GM20431 (cell line): ENCODE data around the gene TLR10.

Experiments
- in situ Hi-C: fragments of 300-500 bp; cut with MseI, MboI; formaldehyde crosslinking; loops from one replicate; pipeline ENCODE4 v1.15.0; 2020; ENCODE audit warnings: low sequenced_read_pairs; ENCODE audit not compliant: unreplicated experiment

The TLR10 gene

GRCh38 chr4:38735870-38736269 is 46.9 kb downstream of the TLR10 start:
- in situ Hi-C loops = no loop called here

DNA sequence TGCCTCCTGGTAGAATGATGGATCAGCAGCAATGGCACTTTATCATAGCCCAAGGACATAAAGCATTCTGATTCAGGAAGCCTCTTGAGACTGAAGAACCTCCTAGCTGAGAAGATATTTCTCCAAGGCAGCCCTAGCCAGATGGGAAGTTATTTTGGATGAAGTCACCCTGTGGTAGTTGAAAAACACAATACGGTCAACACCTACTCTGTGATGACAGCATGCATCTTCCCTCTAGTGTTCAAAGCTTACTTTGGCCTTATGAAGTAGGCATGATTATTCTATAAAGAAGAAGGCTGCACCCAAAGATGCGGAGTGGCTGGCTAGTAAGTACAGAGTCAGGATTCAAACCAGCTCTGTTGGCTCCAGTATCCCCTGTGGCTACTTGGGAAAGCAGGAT is 47.9 kb downstream of the TLR10 start:
- in situ Hi-C loops = no loop called here

- in situ Hi-C loops = no loop called here
Observed at GRCh38 chr4:38734446-38734845, 48.3 kb downstream of the TLR10 start.

DNA sequence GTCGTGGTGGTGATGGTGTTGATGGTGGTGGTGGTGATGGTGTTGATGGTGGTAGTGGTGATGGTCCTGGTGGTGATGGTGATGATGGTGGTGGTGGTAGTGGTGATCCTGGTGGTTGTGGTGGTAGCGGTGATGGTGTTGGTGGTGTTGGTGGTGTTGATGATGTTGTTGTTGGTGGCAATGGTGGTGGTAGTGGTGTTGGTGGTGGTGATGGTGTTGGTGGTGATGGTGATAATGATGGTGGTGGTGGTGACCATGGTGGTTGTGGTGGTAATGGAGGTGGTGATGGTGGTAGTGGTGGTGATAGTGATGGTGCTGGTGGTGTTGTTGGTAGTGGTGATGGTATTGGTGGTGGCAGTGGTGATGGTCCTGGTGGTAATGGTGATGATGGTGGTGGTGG is 49.1 kb downstream of the TLR10 start:
- in situ Hi-C loops = no loop called here

DNA sequence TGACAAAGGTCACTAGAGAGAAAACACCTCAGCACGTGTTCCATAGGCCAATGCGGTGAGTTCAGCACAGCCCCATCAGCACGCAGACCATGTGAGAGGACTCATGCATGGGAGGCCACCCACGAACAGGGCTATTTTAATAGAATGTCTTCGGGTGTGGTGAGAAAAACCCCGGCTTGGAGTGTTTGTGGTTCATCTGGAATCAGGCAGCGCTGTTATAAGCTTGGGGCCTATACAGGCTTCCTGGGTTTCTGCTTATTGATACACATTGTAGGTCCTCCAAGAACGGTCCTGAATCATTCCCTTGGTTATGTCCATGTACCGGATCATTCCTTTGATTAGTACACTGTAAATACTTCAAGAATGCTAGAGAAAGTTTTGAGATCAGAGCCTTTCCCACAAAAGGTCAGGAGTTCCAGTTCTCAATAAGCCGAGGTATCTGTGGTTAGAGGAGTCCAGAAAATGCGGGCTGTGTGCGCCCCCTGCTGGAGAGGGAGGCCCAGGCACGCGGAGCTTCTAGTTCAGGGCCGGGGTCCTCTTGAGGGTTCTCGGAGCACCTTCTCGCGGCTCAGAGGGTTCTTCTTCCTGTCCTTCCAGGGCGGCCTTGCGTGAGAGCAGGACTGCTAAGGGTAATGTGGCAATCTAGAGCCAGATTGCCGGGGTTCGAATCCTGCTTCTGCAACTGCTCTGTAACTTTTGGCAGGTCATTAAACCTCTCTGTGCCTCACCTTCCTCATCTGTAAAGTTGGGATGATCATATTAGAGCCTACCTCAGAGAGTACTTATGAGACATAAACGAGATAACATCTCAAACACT is 51.8 kb downstream of the TLR10 start:
- in situ Hi-C loops = no loop called here

GRCh38 chr4:38730493-38730829 is 52.3 kb downstream of the TLR10 start:
- in situ Hi-C loops = no loop called here

DNA sequence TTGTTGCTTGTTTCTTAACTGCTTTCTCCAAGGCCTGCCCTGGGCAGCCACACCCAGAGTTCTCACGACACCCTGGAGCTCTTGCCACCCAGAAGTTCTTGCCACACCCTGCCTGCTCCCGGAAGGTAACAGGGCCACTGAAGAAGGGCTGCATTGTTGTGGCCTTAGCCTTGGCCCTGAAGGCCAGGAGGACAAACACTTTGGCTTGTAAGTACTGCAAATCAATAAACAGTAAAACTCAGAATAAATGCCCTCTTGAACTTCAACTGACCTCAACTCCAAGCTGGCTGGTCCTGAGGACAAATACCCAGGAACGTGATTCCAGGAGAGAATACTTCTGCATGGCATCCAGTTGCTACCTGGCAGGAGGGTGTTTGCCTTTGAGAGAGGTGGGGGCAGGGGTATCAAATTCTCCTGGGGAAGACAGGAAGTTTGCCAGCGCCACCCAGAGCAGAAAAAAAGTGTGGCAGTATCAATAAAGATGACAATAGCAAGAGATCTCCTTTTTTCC is 54.1 kb downstream of the TLR10 start:
- in situ Hi-C loops = no loop called here

DNA sequence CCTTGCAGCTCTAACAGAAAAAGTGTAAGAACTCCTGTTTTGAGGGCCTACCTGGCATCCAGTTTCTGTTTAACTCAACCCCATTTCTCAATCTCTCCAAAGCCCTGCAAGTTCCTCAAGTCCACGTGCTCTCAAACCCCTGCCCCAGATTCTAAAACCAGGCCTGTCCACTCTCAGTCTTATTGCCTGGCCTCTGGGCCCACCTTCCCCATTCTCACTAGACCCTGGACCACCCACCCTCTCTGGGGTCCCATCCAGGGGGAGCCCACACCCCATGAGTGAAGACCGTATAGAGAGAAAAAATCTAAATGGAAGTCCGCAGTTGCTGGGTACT is 58.3 kb downstream of the TLR10 start:
- in situ Hi-C loops = no loop called here

GRCh38 chr4:38723726-38724474 is 58.9 kb downstream of the TLR10 start:
- in situ Hi-C loops = no loop called here

- in situ Hi-C loops = no loop called here
Observed at GRCh38 chr4:38723114-38723513, 59.7 kb downstream of the TLR10 start.
